GM12878 (cell line): ENCODE data around the gene SLC1A2. TPM values are rescaled to one million over a fixed set of nuclear protein-coding genes. Genes with fewer than 3 reads are reported as not detected.

ENCODE experiments used
- ATAC-seq: fragments of 200-7000 bp; cut with Tn5 transposase; 3 replicates; pipeline ENCODE4 v1.9.1; 2020; ENCODE audit warnings: mild to moderate bottlenecking, moderate library complexity
- BruUV-seq: library from RNA; stranded (reverse); fragments of 400-500 nt; replicated peaks from 2 replicates; lab custom pipeline; 2021; lab: Mats Ljungman, UMichigan
- CTCF ChIA-PET: fragments of 300-600 bp; sonication (Branson Sonifier 250); formaldehyde crosslinking; extraction: SDS; loops from one replicate; lab custom pipeline; 2021; ENCODE audit warnings: inconsistent platforms; lab: Yijun Ruan, JAX
- POLR2A ChIA-PET: fragments of 350-600 bp; formaldehyde crosslinking; extraction: SDS; loops from one replicate; lab custom pipeline; 2021; ENCODE audit warnings: inconsistent platforms; lab: Charles Lee
- RAD21 ChIA-PET: fragments of 300-600 bp; sonication (Branson Sonifier 250); formaldehyde crosslinking; loops from one replicate; lab custom pipeline; 2023; ENCODE audit warnings: antibody characterized with exemption; ENCODE audit not compliant: unreplicated experiment; lab: Charles Lee
- SMC1A ChIA-PET: fragments of 300-600 bp; sonication (Branson Sonifier 250); formaldehyde crosslinking; loops from one replicate; lab custom pipeline; 2023; ENCODE audit not compliant: unreplicated experiment, uncharacterized antibody; lab: Charles Lee
- DNase-seq: peaks from one replicate; pipeline ENCODE4 v3.0.0-alpha.2; 2011; ENCODE audit warnings: low read depth, low spot score
- FAIRE-seq: peaks from 3 replicates; lab custom pipeline; 2011; peaks lifted over from hg19 to GRCh38; lab: Jason Lieb, UNC
- H2AFZ ChIP-seq: 2 replicates; pipeline ENCODE4 v1.6.0; 2011; ENCODE audit warnings: low read depth, low read length, control low read depth; ENCODE audit not compliant: control insufficient read depth
- H3K27ac ChIP-seq: 2 replicates; pipeline ENCODE4 v1.5.1; 2011; ENCODE audit warnings: control low read depth; ENCODE audit not compliant: control insufficient read depth, insufficient read depth
- H3K27me3 ChIP-seq, 2 experiments: replicated peaks in 1 of 2; 2 replicates each; pipeline versions ENCODE4 v1.6.0 to v1.6.1; 2011; ENCODE audit warnings: low read length in 1 of 2; ENCODE audit not compliant: control insufficient read depth in 2 of 2, insufficient read depth in 2 of 2
- H3K36me3 ChIP-seq, 2 experiments: 2 replicates each; pipeline ENCODE4 v1.5.1; 2011; ENCODE audit warnings: low read length in 1 of 2; ENCODE audit not compliant: control insufficient read depth in 2 of 2, insufficient read depth in 2 of 2
- H3K4me1 ChIP-seq: 2 replicates; pipeline ENCODE4 v1.6.1; 2011; ENCODE audit warnings: mild to moderate bottlenecking, low read length, moderate library complexity, mixed read lengths; ENCODE audit not compliant: control insufficient read depth, insufficient read depth
- H3K4me2 ChIP-seq: 2 replicates; pipeline ENCODE4 v1.6.0; 2011; ENCODE audit warnings: control low read depth; ENCODE audit not compliant: control insufficient read depth, insufficient read depth
- H3K4me3 ChIP-seq: fragments of 200-600 bp; sonication (generic); 2 replicates; pipeline ENCODE4 v1.5.1; 2016
- H3K79me2 ChIP-seq: 2 replicates; pipeline ENCODE4 v1.6.0; 2011; ENCODE audit warnings: low read length; ENCODE audit not compliant: control insufficient read depth, insufficient read depth
- H3K9ac ChIP-seq: 2 replicates; pipeline ENCODE4 v1.8.0; 2011; ENCODE audit warnings: low read length, control low read depth, mixed read lengths; ENCODE audit not compliant: control insufficient read depth, insufficient read depth
- H3K9me3 ChIP-seq: replicated peaks from 3 replicates; pipeline ENCODE4 v1.5.1; 2011; ENCODE audit warnings: mild to moderate bottlenecking, low read length; ENCODE audit not compliant: control insufficient read depth, insufficient read depth
- H4K20me1 ChIP-seq: 2 replicates; pipeline ENCODE4 v1.6.0; 2011; ENCODE audit not compliant: control insufficient read depth, insufficient read depth
- CHD2 ChIP-seq: IDR thresholded peaks from 2 replicates; pipeline ENCODE4 v1.6.1; 2011; ENCODE audit warnings: low read depth, low read length, improper control_type of control experiment, borderline replicate concordance
- HDAC6 ChIP-seq: fragments of 200-600 bp; sonication (generic); IDR thresholded peaks from one replicate; pipeline ENCODE4 v1.8.0; 2017; ENCODE audit warnings: antibody characterized with exemption; ENCODE audit not compliant: unreplicated experiment
- IKZF1 ChIP-seq: fragments of 450-650 bp; conservative IDR thresholded peaks from 2 replicates; pipeline ENCODE4 v1.6.1; 2017; ENCODE audit warnings: antibody characterized with exemption, mild to moderate bottlenecking
- IRF4 ChIP-seq: IDR thresholded peaks from 2 replicates; pipeline ENCODE4 v1.6.1; 2011; ENCODE audit warnings: low read depth, low read length
- MEF2B ChIP-seq: fragments of 450-650 bp; IDR thresholded peaks from 2 replicates; pipeline ENCODE4 v1.6.1; 2018; ENCODE audit warnings: mild to moderate bottlenecking, moderate library complexity; ENCODE audit not compliant: partially characterized antibody, poor library complexity, severe bottlenecking
- MYB ChIP-seq: fragments of 150-350 bp; IDR thresholded peaks from 2 replicates; pipeline ENCODE4 v1.6.1; 2014; ENCODE audit warnings: mild to moderate bottlenecking, low read depth, low read length, borderline replicate concordance
- NRF1 ChIP-seq: conservative IDR thresholded peaks from 2 replicates; pipeline ENCODE4 v1.6.1; 2011; ENCODE audit warnings: mild to moderate bottlenecking, low read depth, low read length, improper control_type of control experiment
- WRNIP1 ChIP-seq: IDR thresholded peaks from 2 replicates; pipeline ENCODE4 v1.6.1; 2011; ENCODE audit warnings: low read depth, low read length, improper control_type of control experiment, borderline replicate concordance
- WGBS: methylation state at CpG from one replicate; pipeline ENCODE4 v1.1.6; 2016; ENCODE audit warnings: low lambda C conversion rate; ENCODE audit not compliant: insufficient replicate concordance, insufficient coverage; ENCODE audit errors: missing lambda C conversion rate; 5-methylcytosine and 5-hydroxymethylcytosine counted together
- in situ Hi-C: fragments of 300-500 bp; cut with MboI; formaldehyde crosslinking; loops from 9 replicates; pipeline ENCODE4 v1.14.3; 2018; ENCODE audit warnings: mixed read lengths
- intact Hi-C: fragments of 100-400 bp; cut with micrococcal nuclease; formaldehyde crosslinking; loops from one replicate; pipeline ENCODE4 v1.14.2; 2022; ENCODE audit not compliant: unreplicated experiment
- polyA plus RNA-seq, 11 experiments: library from polyadenylated mRNA; depleted of rRNA in 4 of 11; unstranded in 6 of 11; stranded (reverse) in 5 of 11; fragments of >200 nt; fragmentation: Nextera tagmentation in 4 of 11; fragmentation: Illumina TruSeq in 1 of 11; extraction: Ambion mirVana in 4 of 11; extraction: Trizol in 1 of 11; gene quantifications; 1 replicate in 1 of 11; 2 replicates in 10 of 11; pipeline versions ENCODE4 v1.2.1 to v1.2.3, GENCODE V29; 2011 to 2016; ENCODE audit warnings: inconsistent platforms in 2 of 11, missing spikeins in 2 of 11, low read depth in 1 of 11
- total RNA-seq, 4 experiments: library from RNA; depleted of rRNA in 3 of 4; stranded (reverse); fragments of >200 nt in 3 of 4; fragmentation: Illumina TruSeq in 1 of 4; extraction: Trizol in 1 of 4; gene quantifications; 2 replicates each; pipeline versions ENCODE4 v1.2.1 to v1.2.3, GENCODE V29; 2013 to 2021
- TF ChIP-seq, protein P1 (sequence below): fragments of 450-650 bp; IDR thresholded peaks from 2 replicates; pipeline ENCODE4 v1.6.1; 2018; ENCODE audit warnings: borderline replicate concordance, mild to moderate bottlenecking; ENCODE audit not compliant: partially characterized antibody
- TF ChIP-seq, protein P2 (sequence below): IDR thresholded peaks from 2 replicates; pipeline ENCODE4 v1.6.1; 2012; ENCODE audit warnings: low read length, inconsistent platforms
- TF ChIP-seq, protein P3 (sequence below): fragments of 450-650 bp; IDR thresholded peaks from 2 replicates; pipeline ENCODE4 v1.6.1; 2017; ENCODE audit warnings: mild to moderate bottlenecking, moderate library complexity

The SLC1A2 gene
- total and polyA plus RNA-seq, 10 of the 15 experiments (the other 5 are each of a cell fraction or from before 2014, with no cell fraction given): 0.01 to 0.84 (median 0.22) TPM; not detected in 1

DNA sequence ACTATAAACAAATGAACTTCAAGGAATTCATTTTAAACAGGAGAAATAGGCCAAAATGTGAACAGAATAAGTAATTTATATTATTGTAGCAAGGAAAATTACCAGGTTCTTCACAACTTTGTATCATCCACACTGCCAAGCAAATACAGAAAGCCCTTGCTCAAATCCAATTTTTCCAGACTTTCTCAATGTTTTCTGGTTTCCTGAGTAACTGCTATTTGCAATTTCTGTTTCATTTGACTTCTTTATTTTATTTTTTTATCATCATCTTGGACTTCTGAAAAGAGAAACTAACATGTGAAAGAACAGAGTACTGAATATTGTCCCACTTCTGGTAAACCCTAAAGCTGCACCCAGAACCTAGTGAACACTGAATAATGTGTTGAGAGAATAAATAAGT lies 61.0 kb downstream of the SLC1A2 start (continued):
- TF ChIP-seq, protein P1, sequence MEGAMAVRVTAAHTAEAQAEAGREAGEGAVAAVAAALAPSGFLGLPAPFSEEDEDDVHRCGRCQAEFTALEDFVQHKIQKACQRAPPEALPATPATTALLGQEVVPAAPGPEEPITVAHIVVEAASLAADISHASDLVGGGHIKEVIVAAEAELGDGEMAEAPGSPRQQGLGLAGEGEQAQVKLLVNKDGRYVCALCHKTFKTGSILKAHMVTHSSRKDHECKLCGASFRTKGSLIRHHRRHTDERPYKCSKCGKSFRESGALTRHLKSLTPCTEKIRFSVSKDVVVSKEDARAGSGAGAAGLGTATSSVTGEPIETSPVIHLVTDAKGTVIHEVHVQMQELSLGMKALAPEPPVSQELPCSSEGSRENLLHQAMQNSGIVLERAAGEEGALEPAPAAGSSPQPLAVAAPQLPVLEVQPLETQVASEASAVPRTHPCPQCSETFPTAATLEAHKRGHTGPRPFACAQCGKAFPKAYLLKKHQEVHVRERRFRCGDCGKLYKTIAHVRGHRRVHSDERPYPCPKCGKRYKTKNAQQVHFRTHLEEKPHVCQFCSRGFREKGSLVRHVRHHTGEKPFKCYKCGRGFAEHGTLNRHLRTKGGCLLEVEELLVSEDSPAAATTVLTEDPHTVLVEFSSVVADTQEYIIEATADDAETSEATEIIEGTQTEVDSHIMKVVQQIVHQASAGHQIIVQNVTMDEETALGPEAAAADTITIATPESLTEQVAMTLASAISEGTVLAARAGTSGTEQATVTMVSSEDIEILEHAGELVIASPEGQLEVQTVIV: no peak
- TF ChIP-seq MYB: no peak
- TF ChIP-seq HDAC6: no peak
- TF ChIP-seq WRNIP1: no peak
- TF ChIP-seq CHD2: no peak
- TF ChIP-seq, protein P2, sequence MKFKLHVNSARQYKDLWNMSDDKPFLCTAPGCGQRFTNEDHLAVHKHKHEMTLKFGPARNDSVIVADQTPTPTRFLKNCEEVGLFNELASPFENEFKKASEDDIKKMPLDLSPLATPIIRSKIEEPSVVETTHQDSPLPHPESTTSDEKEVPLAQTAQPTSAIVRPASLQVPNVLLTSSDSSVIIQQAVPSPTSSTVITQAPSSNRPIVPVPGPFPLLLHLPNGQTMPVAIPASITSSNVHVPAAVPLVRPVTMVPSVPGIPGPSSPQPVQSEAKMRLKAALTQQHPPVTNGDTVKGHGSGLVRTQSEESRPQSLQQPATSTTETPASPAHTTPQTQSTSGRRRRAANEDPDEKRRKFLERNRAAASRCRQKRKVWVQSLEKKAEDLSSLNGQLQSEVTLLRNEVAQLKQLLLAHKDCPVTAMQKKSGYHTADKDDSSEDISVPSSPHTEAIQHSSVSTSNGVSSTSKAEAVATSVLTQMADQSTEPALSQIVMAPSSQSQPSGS: no peak
- no peak for TF ChIP-seq NRF1

DNA sequence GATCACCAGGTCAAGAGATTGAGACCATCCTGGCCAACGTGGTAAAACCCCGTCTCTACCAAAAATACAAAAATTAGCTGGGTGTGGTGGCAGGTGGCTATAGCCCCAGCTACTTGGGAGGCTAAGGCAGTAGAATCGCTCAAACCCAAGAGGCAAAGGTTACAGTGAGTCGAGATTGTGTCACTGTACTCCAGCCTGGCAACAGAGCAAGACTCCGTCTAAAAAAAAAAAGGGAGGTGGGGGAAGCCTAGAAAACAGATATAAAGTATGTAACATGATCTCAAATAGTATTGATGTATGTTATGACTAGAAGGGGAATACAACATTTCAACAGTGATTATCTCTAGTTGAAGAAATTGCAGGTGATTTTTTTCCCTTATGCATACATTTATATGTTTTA lies 61.4 kb downstream of the SLC1A2 start:
- Histone ChIP-seq H3K79me2 (no peaks in the 10 kb centered on the region), H3K27me3 (no peaks in the 10 kb centered on the region), H3K36me3 (no peaks in the 10 kb centered on the region), H4K20me1 (no peaks in the 10 kb centered on the region), H3K9me3 (no peaks in the 10 kb centered on the region), H3K9ac (no peak overlapping the region), H3K4me1 (no peaks in the 10 kb centered on the region), H3K4me3 (no peak overlapping the region), H3K4me2 (no peak overlapping the region), H3K27ac (no peak overlapping the region), H2AFZ (no peak overlapping the region)
- RAD21 ChIA-PET: no interaction called here
- TF ChIP-seq IRF4: no peak
- no peak for TF ChIP-seq MEF2B
- TF ChIP-seq IKZF1: no peak
- TF ChIP-seq, protein P3, sequence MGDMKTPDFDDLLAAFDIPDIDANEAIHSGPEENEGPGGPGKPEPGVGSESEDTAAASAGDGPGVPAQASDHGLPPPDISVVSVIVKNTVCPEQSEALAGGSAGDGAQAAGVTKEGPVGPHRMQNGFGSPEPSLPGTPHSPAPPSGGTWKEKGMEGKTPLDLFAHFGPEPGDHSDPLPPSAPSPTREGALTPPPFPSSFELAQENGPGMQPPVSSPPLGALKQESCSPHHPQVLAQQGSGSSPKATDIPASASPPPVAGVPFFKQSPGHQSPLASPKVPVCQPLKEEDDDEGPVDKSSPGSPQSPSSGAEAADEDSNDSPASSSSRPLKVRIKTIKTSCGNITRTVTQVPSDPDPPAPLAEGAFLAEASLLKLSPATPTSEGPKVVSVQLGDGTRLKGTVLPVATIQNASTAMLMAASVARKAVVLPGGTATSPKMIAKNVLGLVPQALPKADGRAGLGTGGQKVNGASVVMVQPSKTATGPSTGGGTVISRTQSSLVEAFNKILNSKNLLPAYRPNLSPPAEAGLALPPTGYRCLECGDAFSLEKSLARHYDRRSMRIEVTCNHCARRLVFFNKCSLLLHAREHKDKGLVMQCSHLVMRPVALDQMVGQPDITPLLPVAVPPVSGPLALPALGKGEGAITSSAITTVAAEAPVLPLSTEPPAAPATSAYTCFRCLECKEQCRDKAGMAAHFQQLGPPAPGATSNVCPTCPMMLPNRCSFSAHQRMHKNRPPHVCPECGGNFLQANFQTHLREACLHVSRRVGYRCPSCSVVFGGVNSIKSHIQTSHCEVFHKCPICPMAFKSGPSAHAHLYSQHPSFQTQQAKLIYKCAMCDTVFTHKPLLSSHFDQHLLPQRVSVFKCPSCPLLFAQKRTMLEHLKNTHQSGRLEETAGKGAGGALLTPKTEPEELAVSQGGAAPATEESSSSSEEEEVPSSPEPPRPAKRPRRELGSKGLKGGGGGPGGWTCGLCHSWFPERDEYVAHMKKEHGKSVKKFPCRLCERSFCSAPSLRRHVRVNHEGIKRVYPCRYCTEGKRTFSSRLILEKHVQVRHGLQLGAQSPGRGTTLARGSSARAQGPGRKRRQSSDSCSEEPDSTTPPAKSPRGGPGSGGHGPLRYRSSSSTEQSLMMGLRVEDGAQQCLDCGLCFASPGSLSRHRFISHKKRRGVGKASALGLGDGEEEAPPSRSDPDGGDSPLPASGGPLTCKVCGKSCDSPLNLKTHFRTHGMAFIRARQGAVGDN: no peak
- CTCF ChIA-PET: no interaction called here
- in situ Hi-C loops (no loop called here), intact Hi-C loops (no loop called here)
- DNase-seq (no peak), FAIRE-seq (no peak), ATAC-seq (no peak)
- SMC1A ChIA-PET: no interaction called here
- POLR2A ChIA-PET: no interaction called here
- no TSS peak for BruUV-seq
- whole genome bisulfite sequencing: 62% methylated on average over 5 of the region's 5 CpGs
